HEK293 (cell line): ENCODE data around the gene HSPB2.

Experiments used
- CTCF ChIP-seq: fragments of 450-650 bp; formaldehyde crosslinking; IDR thresholded peaks from 2 replicates; pipeline ENCODE4 v1.5.1; 2016; ENCODE audit warnings: missing biosample characterization, missing genetic modification characterization
- KLF9 ChIP-seq: fragments of 450-650 bp; formaldehyde crosslinking; IDR thresholded peaks from 2 replicates; pipeline ENCODE4 v1.5.1; 2016; ENCODE audit warnings: missing biosample characterization, missing genetic modification characterization, low read depth
- MYNN ChIP-seq: fragments of 450-650 bp; formaldehyde crosslinking; IDR thresholded peaks from 2 replicates; pipeline ENCODE4 v1.5.1; 2016; ENCODE audit warnings: missing biosample characterization, missing genetic modification characterization, borderline replicate concordance
- ZNF280C ChIP-seq: fragments of 450-650 bp; formaldehyde crosslinking; IDR thresholded peaks from 2 replicates; pipeline ENCODE4 v1.5.1; 2016; ENCODE audit warnings: missing biosample characterization, missing genetic modification characterization
- ZNF629 ChIP-seq: fragments of 450-650 bp; formaldehyde crosslinking; IDR thresholded peaks from 2 replicates; pipeline ENCODE4 v1.5.1; 2017; ENCODE audit warnings: missing biosample characterization, missing genetic modification characterization
- TF ChIP-seq, protein P1 (sequence below): fragments of 450-650 bp; formaldehyde crosslinking; IDR thresholded peaks from 2 replicates; pipeline ENCODE4 v1.5.1; 2016; ENCODE audit warnings: missing biosample characterization, missing genetic modification characterization

- TF ChIP-seq, protein P1, sequence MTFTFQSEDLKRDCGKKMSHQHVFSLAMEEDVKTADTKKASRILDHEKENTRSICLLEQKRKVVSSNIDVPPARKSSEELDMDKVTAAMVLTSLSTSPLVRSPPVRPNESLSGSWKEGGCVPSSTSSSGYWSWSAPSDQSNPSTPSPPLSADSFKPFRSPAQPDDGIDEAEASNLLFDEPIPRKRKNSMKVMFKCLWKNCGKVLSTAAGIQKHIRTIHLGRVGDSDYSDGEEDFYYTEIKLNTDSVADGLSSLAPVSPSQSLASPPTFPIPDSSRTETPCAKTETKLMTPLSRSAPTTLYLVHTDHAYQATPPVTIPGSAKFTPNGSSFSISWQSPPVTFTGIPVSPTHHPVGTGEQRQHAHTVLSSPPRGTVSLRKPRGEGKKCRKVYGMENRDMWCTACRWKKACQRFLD, result no peak
- TF ChIP-seq CTCF (tag by site-specific recombination) (no peak), MYNN (no peak), KLF9 (tag by site-specific recombination) (no peak), ZNF280C (no peak), ZNF629 (tag by site-specific recombination) (no peak)
Measured at GRCh38 chr11:111920908-111921307, 8.4 kb downstream of the HSPB2 start.
